NCI-H524 (cell line): ENCODE measurements around the gene DUSP22.

Experiments used
- DNase-seq, 2 experiments: peaks; one replicate each; lab custom pipeline; 2025; lab: John Stamatoyannopoulos, UW

DUSP22 gene

DNA sequence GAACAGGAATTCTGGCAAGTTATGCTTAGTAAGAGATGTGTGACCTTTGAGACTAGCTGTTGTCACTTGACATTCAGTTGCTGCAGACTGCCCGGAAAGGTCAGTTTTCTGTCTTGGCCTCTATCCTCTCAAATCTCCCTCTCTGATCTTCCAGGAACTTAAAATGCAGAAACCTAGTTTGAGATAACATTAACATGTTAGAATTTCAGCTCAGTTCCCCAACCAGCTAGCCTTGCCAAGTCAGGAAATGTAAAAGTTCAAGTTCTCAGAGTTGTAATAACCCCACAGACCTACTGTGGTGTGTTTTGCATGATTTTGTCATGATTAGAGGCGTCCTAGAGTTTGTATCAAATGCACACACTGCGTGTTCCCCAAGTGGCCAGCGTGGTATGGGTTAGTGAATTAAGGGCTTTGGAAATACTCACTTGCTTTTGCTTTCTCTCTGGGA is 46.6 kb downstream of the DUSP22 start:
- no peak for DNase-seq

GRCh38 chr6:339480-339879 is 47.2 kb downstream of the DUSP22 start:
- no peak for DNase-seq

- no peak for DNase-seq
Observed at GRCh38 chr6:340186-340955, 48.1 kb downstream of the DUSP22 start.

DNA sequence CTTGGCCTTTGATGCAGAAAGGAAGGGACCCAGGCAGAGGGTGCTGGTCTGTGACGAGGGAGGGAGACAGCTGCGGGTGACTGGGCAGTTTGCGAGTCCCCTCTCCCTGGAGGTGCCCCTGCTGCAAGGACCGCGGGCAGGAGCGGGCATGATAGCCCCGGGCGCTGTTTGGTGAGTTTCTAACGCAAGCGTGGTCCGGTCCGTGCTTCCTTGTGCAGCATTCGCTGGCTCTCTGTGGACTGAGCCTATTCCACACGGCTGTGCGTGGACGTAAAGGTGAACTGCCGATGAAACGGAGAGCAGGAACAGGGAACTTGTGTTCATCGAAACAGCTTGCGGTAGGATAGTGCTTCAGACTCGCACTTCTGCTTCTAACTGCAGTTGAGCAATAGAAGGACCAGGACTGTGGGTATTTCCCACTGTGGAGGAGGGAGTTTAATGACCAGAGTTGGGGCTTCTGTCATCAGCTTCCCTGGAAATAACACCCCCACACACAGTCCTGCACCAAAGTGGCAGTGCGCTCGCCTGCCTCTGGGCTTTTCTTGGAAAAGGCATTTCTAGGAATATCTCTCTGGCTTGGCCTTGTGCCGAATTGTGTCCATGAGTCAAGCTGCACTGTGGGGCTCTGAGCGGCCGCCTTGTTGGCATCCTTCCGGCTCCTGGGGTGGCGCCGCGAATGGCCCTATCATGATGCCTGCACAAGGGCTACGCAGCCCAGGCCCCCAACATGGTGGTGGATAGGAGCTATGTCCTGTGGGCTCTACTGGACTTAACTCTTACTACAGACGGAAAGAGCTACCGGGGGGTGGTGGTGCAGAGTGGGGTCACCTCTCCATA is 48.9 kb downstream of the DUSP22 start:
- no peak for DNase-seq

DNA sequence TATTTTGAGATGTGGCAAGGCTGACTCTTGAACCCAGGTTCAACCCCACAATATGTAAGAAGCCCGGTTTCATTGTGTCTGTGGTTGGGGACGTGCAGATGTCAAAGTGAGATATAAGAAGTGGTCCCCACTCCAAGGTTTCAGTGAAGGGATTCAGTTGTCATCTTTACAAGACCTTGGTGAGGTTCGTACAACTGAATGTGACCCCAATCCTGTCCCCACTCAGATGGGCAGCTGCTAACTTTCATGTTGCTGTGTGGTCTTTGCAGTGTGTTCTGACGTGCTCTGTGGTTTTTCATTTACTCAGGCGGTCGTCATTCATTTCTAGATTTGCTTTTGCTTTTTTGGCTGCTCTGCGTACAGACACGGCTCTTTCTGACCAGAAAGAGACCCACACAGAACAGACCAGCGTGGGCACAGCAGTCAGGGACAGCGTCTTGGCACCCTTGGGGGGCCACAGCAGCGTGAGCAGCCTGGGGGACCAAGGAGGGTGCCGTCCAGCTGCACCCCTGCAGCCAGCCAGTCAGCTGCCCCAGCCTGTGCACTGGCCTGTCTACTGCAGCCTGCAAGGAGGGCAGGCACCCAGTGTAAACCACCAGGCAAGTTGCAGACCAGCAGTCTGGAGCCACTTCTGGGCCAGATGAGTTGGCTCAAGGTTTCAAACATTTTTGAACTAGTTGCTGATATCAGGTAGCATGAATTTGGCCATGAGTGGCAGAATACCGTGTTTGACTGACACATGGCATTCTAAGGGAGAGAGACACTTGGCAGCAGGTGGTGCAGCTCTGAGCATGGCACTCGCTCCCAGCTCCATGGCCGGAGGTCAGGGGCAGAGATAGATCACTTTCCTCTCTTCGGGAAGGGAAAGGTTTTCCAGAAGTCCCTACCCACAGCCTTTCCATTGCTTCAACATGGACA is 49.9 kb downstream of the DUSP22 start:
- DNase-seq, result no peak

GRCh38 chr6:342832-343179 is 50.5 kb downstream of the DUSP22 start:
- no peak for DNase-seq

DNA sequence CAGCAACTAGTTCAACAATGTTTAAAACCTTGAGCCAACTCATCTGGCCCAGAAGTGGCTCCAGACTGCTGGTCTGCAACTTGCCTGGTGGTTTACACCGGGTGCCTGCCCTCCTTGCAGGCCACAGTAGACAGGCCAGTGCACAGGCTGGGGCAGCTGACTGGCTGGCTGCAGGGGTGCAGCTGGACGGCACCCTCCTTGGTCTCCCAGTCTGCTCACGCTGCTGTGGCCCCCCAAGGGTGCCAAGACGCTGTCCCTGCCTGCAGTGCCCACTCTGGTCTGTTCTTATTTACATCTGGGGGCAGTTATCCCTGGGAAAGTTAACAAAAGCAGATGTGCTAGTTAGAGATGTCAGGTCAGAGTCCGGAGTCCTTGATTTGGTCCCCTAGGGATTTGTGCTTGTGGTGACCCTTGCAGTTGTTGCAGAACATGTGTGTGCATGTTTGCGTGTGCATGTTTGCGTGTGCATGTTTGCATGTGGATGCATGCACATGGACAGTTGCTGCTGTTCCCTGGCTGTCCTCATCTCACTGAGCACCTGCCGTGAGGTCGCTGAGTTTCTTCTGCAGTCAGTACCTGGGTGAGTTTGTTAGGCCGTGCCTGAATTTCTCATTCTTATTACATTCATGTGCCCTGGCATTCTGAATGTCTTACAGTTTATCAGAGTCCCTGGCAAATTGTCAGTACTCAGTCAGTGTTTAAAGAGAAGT is 51.1 kb downstream of the DUSP22 start:
- DNase-seq, result no peak

- no peak for DNase-seq
Observed at GRCh38 chr6:343960-344815, 51.9 kb downstream of the DUSP22 start.

GRCh38 chr6:344816-345340 is 52.6 kb downstream of the DUSP22 start:
- DNase-seq, result no peak

DNA sequence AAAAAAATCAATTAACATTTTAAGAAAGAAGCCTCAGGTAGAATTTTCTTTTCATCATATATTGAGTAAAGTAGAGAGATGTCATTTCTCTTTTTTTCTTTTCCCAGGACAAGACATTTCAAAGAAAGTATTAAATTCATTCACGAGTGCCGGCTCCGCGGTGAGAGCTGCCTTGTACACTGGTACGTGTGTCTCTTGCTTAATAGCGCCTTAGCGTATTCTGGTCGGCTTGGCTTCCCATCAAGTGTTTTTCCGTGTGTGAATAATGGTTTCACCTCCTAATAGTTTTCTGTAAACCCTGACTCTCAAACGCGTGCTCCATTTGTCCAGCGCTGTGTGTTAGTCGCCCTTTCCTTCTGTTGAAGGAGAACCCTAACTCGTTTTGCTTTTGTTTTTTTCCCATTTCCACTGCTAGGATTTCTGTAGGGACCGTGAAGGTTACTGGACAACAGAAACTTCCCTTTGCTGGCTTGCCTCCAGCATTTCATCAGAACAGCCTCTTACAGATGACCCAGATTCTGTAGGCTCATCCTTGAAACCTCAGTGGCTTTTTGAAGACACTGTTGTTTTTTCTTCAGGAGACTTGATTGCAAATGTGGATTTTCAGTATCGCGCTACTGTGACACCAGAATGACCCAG is 53.6 kb downstream of the DUSP22 start:
- DNase-seq, result no peak

GRCh38 chr6:346386-347030 is 54.2 kb downstream of the DUSP22 start:
- no peak for DNase-seq

GRCh38 chr6:347232-347631 is 54.9 kb downstream of the DUSP22 start:
- DNase-seq, result no peak

DNA sequence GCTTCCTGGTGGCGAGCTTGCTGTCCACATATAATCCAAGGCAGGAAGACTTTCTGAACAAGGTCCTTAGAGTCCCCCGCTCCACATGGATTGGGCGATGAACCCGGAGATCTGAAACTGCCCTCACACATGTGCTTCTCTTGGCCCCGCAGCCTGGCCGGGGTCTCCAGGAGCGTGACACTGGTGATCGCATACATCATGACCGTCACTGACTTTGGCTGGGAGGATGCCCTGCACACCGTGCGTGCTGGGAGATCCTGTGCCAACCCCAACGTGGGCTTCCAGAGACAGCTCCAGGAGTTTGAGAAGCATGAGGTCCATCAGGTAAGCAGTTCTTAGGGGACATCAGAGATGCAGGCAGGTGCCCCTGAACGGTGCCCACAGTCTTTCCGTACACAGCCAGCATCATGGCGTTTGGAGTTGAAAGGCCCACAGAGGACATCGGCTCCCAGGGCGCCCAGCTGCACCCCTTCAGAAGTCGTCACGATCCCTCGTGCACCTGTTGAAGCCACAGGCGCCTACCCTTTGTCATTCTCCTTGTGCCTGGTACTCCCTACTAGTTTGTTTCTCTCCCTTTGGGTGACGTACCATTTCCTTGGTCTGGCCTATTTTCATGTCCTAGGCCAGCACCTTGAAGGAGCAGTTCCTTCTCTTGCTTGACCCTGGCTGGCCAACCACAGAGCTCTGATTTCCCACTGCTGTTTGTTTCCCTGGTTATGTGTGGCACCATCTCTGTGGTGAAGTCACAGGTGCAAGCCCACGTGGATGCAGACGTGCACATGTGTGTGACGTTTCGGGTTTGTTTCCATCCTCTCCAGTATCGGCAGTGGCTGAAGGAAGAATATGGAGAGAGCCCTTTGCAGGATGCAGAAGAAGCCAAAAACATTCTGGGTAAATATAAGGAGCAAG is 55.9 kb downstream of the DUSP22 start:
- no peak for DNase-seq

GRCh38 chr6:348860-349396 is 56.6 kb downstream of the DUSP22 start:
- no peak for DNase-seq

GRCh38 chr6:349491-349921 is 57.2 kb downstream of the DUSP22 start:
- no peak for DNase-seq

- DNase-seq, result no peak
Observed at GRCh38 chr6:350371-350770, 58.1 kb downstream of the DUSP22 start.

DNA sequence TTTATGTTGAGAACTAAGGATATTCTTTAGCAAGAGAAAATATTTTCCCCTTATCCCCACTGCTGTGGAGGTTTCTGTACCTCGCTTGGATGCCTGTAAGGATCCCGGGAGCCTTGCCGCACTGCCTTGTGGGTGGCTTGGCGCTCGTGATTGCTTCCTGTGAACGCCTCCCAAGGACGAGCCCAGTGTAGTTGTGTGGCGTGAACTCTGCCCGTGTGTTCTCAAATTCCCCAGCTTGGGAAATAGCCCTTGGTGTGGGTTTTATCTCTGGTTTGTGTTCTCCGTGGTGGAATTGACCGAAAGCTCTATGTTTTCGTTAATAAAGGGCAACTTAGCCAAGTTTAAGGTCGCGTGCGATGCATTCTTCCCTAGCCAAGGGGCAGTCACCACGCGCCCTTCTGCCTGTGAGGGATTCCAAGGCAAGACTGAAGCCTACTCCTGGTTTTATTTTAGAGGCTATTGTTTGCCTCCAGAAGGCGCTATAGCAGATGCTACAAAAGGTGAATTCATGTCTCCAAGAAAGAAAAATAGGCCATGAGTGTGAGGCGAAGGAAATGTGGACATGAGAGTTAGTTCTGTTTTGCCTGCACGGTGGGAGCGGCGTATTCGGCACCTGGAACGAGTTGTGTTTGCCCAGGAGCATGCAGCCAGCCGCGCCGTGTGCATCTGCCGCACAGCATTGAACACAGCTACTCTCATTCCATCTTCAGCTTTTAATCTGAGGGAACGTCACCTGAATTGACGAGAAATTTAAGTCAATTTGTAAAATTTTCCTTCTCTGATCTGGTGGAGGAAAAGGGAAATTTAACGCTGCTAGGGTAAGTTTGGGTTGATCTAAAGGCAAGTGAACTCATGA is 59.0 kb downstream of the DUSP22 start:
- no peak for DNase-seq
